ENCODE results near the gene MEIOB. TPM values are rescaled to one million over a fixed set of nuclear protein-coding genes. Genes with fewer than 3 reads are reported as not detected.

Gene MEIOB
- total RNA-seq, 1 experiment from 2014 or later = 1.4 TPM

GRCh38 chr16:1871974-1872635, at the start of gene MEIOB (continued):
- no peak for TF ChIP-seq PREB (CRISPR knock-in tag; IDR thresholded peaks at IDR 0.05; ENCODE audit: borderline replicate concordance)
- TF ChIP-seq IRF1 (CRISPR knock-in tag; IDR thresholded peaks at IDR 0.05) = no peak
- peak; percentile 62 for TF ChIP-seq FOXK1 (CRISPR knock-in tag; IDR thresholded peaks at IDR 0.05)
- TF ChIP-seq JAZF1 (CRISPR knock-in tag; IDR thresholded peaks at IDR 0.05) = no peak
- TF ChIP-seq, protein P1, sequence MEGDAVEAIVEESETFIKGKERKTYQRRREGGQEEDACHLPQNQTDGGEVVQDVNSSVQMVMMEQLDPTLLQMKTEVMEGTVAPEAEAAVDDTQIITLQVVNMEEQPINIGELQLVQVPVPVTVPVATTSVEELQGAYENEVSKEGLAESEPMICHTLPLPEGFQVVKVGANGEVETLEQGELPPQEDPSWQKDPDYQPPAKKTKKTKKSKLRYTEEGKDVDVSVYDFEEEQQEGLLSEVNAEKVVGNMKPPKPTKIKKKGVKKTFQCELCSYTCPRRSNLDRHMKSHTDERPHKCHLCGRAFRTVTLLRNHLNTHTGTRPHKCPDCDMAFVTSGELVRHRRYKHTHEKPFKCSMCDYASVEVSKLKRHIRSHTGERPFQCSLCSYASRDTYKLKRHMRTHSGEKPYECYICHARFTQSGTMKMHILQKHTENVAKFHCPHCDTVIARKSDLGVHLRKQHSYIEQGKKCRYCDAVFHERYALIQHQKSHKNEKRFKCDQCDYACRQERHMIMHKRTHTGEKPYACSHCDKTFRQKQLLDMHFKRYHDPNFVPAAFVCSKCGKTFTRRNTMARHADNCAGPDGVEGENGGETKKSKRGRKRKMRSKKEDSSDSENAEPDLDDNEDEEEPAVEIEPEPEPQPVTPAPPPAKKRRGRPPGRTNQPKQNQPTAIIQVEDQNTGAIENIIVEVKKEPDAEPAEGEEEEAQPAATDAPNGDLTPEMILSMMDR (IDR thresholded peaks at IDR 0.05) = no peak
- TF ChIP-seq MYBL2 (CRISPR knock-in tag; IDR thresholded peaks at IDR 0.05) = peak; percentile 96
- no peak for TF ChIP-seq HMGXB4 (CRISPR knock-in tag; IDR thresholded peaks at IDR 0.05)
- TF ChIP-seq RORB (CRISPR knock-in tag; IDR thresholded peaks at IDR 0.05) = no peak

DNA sequence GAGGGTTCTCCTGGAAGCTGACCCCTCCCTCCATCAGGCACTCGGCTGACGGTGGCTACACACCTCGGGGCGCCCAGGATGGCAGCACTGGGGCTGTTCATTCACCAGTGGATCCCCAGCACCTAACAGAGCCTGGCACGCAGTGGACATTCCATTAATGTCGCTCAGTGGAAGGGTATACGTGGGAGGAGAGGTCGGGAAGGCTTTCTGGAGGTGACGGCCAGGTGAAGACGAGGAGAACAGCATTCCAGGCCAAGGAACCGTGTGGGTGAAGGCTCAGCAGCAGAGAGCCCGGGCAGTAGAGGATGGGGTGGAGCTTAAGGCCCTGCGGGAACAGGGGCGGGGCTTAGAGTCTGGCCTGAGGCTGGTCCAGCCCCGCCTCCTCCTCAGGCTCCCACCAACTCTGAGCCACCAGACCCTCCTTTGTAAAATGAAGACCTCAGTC, 48.8 kb upstream of the MEIOB start:
- ATAC-seq = peak; percentile 83
- H3K4me1 Mint-ChIP-seq = peaks cover 36% of the 10 kb centered on the region
- ChIA-PET POLR2A (interaction anchor here (0.6 kb wide), 1 partner anchor 26 kb away, joined by 5 read pairs; no protein-coding TSS in a partner anchor), CTCF (interaction anchor here (0.6 to 1.6 kb wide), 10 partner anchors 8 to 102 kb away, joined by 3 to 9 read pairs (median 4); partner anchors contain the start of gene MSRB1)
- DNase-seq (ENCODE audit: low spot score) = peak; percentile 83
- no peaks in the 10 kb centered on the region for H3K36me3 Mint-ChIP-seq
- H3K4me3 Mint-ChIP-seq = peak overlapping the region; percentile 55
- H3K27me3 Mint-ChIP-seq (ENCODE audit: low read depth) = peaks cover 89% of the 10 kb centered on the region
- peaks cover 3% of the 10 kb centered on the region for H3K9me3 Mint-ChIP-seq
- no peak overlapping the region for H3K27ac Mint-ChIP-seq
- TF ChIP-seq, protein P2, sequence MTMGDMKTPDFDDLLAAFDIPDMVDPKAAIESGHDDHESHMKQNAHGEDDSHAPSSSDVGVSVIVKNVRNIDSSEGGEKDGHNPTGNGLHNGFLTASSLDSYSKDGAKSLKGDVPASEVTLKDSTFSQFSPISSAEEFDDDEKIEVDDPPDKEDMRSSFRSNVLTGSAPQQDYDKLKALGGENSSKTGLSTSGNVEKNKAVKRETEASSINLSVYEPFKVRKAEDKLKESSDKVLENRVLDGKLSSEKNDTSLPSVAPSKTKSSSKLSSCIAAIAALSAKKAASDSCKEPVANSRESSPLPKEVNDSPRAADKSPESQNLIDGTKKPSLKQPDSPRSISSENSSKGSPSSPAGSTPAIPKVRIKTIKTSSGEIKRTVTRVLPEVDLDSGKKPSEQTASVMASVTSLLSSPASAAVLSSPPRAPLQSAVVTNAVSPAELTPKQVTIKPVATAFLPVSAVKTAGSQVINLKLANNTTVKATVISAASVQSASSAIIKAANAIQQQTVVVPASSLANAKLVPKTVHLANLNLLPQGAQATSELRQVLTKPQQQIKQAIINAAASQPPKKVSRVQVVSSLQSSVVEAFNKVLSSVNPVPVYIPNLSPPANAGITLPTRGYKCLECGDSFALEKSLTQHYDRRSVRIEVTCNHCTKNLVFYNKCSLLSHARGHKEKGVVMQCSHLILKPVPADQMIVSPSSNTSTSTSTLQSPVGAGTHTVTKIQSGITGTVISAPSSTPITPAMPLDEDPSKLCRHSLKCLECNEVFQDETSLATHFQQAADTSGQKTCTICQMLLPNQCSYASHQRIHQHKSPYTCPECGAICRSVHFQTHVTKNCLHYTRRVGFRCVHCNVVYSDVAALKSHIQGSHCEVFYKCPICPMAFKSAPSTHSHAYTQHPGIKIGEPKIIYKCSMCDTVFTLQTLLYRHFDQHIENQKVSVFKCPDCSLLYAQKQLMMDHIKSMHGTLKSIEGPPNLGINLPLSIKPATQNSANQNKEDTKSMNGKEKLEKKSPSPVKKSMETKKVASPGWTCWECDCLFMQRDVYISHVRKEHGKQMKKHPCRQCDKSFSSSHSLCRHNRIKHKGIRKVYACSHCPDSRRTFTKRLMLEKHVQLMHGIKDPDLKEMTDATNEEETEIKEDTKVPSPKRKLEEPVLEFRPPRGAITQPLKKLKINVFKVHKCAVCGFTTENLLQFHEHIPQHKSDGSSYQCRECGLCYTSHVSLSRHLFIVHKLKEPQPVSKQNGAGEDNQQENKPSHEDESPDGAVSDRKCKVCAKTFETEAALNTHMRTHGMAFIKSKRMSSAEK (CRISPR knock-in tag; IDR thresholded peaks at IDR 0.05; ENCODE audit: borderline replicate concordance) = no peak
- TF ChIP-seq ZNF138 (CRISPR knock-in tag; conservative IDR thresholded peaks at IDR 0.05) (no peak), NR2C2 (CRISPR knock-in tag; IDR thresholded peaks at IDR 0.05) (no peak), TCF7 (CRISPR knock-in tag; IDR thresholded peaks at IDR 0.05; ENCODE audit: low read depth) (no peak), ETV6 (CRISPR knock-in tag; IDR thresholded peaks at IDR 0.05) (no peak), RELA (CRISPR knock-in tag; IDR thresholded peaks at IDR 0.05; ENCODE audit: borderline replicate concordance) (no peak), MYBL2 (CRISPR knock-in tag; IDR thresholded peaks at IDR 0.05) (no peak), SMAD3 (CRISPR knock-in tag; IDR thresholded peaks at IDR 0.05; ENCODE audit: borderline replicate concordance) (0 out of 2 replicates have a peak, but pooled peaks have one; percentile 27), SP1 (CRISPR knock-in tag; conservative IDR thresholded peaks at IDR 0.05) (peak; percentile 52; the same call in 1 of the 2 replicates)
- TF ChIP-seq, protein P3, sequence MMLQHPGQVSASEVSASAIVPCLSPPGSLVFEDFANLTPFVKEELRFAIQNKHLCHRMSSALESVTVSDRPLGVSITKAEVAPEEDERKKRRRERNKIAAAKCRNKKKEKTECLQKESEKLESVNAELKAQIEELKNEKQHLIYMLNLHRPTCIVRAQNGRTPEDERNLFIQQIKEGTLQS (CRISPR knock-in tag; conservative IDR thresholded peaks at IDR 0.05) = no peak
- TF ChIP-seq, protein P4, sequence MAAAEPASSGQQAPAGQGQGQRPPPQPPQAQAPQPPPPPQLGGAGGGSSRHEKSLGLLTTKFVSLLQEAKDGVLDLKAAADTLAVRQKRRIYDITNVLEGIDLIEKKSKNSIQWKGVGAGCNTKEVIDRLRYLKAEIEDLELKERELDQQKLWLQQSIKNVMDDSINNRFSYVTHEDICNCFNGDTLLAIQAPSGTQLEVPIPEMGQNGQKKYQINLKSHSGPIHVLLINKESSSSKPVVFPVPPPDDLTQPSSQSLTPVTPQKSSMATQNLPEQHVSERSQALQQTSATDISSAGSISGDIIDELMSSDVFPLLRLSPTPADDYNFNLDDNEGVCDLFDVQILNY (CRISPR knock-in tag; IDR thresholded peaks at IDR 0.05) = no peak
- TF ChIP-seq, protein P5, sequence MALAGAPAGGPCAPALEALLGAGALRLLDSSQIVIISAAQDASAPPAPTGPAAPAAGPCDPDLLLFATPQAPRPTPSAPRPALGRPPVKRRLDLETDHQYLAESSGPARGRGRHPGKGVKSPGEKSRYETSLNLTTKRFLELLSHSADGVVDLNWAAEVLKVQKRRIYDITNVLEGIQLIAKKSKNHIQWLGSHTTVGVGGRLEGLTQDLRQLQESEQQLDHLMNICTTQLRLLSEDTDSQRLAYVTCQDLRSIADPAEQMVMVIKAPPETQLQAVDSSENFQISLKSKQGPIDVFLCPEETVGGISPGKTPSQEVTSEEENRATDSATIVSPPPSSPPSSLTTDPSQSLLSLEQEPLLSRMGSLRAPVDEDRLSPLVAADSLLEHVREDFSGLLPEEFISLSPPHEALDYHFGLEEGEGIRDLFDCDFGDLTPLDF (CRISPR knock-in tag; IDR thresholded peaks at IDR 0.05) = no peak
